Measurements from ENCODE around the gene DCAF12L1.

Gene DCAF12L1

GRCh38 chrX:126552313-126553022 is at the start of gene DCAF12L1:
DCAF12L1 (minus strand) TSS chrX:126552814; CDS start chrX:126552608, 206 bp downstream.
- peak in 1 of 42 donors; percentile 15 for DNase-seq
- intact Hi-C loops (cut with DNase I) = no loop called here

DNA sequence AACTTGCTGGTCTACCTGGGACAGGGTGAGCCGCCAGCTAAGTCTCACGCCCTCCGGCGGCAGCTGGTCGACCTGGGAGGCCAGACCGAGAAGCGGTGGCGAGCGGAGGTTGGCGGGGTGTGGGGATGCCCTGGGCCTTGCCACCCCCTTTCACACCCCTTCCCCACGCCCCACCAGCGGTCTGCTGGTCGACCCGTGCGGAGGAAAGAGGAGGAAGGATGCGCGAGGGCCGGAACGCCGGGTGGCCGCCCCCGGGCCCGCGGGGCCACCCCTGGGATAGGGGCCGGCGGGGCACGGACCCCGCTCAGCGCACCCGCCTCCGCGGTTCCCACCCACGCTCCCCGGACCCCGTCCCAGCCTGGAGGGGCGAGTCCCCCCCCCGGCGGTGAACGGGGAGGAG is 28.3 kb upstream of the DCAF12L1 start:
- intact Hi-C loops (cut with DNase I) = no loop called here
- no peak for DNase-seq

- no peak for DNase-seq
- intact Hi-C loops (cut with DNase I) = no loop called here
Measured at GRCh38 chrX:126575911-126576310, 23.3 kb upstream of the DCAF12L1 start.

- DNase-seq = no peak
- intact Hi-C loops (cut with DNase I) = no loop called here
Measured at GRCh38 chrX:126557151-126557550, 4.5 kb upstream of the DCAF12L1 start.

GRCh38 chrX:126551725-126552312 is 795 bp downstream of the DCAF12L1 start:
- intact Hi-C loops (cut with DNase I) = no loop called here
- peak in 1 of 42 donors; percentile 13 for DNase-seq

DNA sequence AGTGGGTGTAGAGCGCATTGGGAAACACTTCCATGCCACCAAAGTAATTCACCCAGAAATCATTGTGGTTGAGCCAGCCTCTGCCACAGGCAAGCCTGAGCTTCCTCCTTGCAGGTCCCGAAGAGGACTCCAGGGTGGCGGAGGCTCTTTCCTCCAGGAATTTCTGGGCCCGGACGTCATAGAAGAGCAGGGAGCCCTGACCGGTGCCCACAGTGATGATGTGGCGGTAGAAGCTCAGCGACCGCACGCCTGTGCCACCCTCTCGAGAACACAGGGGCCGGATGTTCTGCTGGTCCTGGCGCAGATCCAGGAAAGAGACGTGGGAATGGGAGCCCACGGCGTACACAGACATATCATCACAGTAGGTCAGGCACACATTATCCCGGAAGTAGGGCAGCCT is 1.3 kb downstream of the DCAF12L1 start:
- intact Hi-C loops (cut with DNase I) = no loop called here
- DNase-seq = no peak

DNA sequence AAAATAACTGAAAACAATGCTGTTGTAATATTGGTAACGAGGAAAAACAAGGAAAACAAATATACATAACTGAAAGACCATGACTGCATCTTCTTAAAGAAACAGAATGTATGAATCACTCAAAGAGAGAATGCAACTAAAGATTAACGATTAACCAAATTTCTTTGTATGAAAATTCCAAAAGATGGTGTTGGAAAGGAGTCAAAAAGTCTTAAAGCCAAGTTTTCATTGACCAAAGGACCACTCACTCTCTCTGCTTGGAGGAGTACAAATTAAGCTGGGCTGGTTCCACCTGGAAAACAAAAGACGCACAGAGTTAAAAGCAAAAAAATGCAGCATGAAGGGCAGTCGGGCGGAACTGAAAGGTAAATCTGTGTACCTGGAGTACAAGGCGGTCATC is 1.8 kb downstream of the DCAF12L1 start:
- intact Hi-C loops (cut with DNase I) = no loop called here
- DNase-seq = no peak

GRCh38 chrX:126509923-126510322 is 42.7 kb downstream of the DCAF12L1 start:
- intact Hi-C loops (cut with DNase I) = no loop called here
- DNase-seq = no peak
